ENCODE measurements around the gene S100A5. TPM values are rescaled to one million over a fixed set of nuclear protein-coding genes. Genes with fewer than 3 reads are reported as not detected.

S100A5 gene
- total RNA-seq, 1 donor from 2014 or later, result 0.39 TPM

DNA sequence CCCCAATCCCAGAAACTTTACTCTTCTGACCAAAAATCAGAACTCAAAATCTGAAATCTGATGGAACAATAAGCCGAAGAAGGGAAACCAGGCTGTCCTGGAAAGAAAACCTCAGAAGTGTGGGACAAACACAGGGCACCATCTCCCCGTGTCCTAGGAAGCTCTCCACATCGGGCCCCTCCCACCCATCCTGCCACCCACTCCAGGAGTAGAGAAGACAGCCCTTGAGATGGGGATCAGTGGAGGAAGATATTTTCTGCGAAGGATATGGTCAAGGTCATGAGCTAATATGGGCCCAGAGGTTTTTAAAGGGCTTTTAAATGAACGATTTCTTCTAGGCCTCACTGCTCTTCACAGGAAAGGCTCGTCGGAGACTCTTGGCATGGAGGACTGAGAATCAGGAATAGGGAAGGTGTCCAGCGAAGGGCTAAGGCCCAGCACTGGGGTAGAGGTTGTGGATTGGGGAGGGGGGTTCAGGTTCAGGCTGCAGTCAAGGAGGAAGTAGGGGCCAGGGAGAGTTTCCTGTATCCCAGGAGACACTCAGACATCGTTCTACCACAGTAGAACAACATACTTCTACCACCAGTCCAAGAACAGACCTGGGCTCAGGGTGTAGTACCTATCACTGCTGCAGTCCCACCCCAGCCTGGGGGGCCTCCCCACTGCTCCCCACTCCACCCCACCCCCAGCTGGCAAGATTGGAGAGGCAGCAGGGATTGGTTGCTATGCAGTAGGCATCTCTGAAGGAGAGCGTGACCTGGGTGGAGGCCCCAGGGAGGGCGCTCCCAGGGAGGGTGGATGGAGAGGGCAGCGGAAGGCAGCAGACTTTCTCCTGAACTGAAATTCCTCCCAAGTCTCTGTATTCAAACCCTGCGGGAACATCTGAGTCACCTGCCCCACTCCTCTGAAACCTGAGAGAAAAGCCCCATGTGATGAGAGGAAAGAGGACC lies 1.2 kb upstream of the S100A5 start:
- Histone ChIP-seq H3K79me2 (ENCODE audit: insufficient read depth, low read length) (no peaks in the 10 kb centered on the region), H2AFZ (ENCODE audit: low read depth, low read length) (no peak overlapping the region), H3K4me2 (ENCODE audit: low read length) (no peak overlapping the region), H3K27me3 (ENCODE audit: insufficient read depth, low read length) (no peaks in the 10 kb centered on the region), H3K9ac (ENCODE audit: low read length) (no peak overlapping the region), H3K36me3 (ENCODE audit: insufficient read depth, low read length) (no peaks in the 10 kb centered on the region), H3K9me3 (ENCODE audit: insufficient read depth, low read depth, low read length) (no peaks in the 10 kb centered on the region), H4K20me1 (ENCODE audit: insufficient read depth, low read length) (no peaks in the 10 kb centered on the region), H3K4me3 (ENCODE audit: insufficient read depth, low read depth, low read length) (no peak overlapping the region), H3K27ac (ENCODE audit: low read depth, low read length) (no peak overlapping the region), H3K4me1 (ENCODE audit: insufficient read depth, low read length) (peaks cover 33% of the 10 kb centered on the region)
- H3K4me1 Mint-ChIP-seq (ENCODE audit: low read depth, unreplicated experiment), result peaks cover 67% of the 10 kb centered on the region
- no peak for TF ChIP-seq EZH2 (IDR thresholded peaks at IDR 0.05; ENCODE audit: insufficient read depth, low read length)
- TF ChIP-seq, protein P1, sequence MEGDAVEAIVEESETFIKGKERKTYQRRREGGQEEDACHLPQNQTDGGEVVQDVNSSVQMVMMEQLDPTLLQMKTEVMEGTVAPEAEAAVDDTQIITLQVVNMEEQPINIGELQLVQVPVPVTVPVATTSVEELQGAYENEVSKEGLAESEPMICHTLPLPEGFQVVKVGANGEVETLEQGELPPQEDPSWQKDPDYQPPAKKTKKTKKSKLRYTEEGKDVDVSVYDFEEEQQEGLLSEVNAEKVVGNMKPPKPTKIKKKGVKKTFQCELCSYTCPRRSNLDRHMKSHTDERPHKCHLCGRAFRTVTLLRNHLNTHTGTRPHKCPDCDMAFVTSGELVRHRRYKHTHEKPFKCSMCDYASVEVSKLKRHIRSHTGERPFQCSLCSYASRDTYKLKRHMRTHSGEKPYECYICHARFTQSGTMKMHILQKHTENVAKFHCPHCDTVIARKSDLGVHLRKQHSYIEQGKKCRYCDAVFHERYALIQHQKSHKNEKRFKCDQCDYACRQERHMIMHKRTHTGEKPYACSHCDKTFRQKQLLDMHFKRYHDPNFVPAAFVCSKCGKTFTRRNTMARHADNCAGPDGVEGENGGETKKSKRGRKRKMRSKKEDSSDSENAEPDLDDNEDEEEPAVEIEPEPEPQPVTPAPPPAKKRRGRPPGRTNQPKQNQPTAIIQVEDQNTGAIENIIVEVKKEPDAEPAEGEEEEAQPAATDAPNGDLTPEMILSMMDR (IDR thresholded peaks at IDR 0.05; ENCODE audit: insufficient read depth, low read depth, low read length), result no peak
- H3K36me3 Mint-ChIP-seq (ENCODE audit: low read depth, unreplicated experiment), result peaks cover 2% of the 10 kb centered on the region
- H3K9me3 Mint-ChIP-seq (ENCODE audit: unreplicated experiment), result no peaks in the 10 kb centered on the region
- no peak for DNase-seq (ENCODE audit: low read depth)
- H3K4me3 Mint-ChIP-seq (ENCODE audit: unreplicated experiment), result no peak overlapping the region
- no peaks in the 10 kb centered on the region for H3K27me3 Mint-ChIP-seq (ENCODE audit: low read depth, unreplicated experiment)
- peak overlapping the region; percentile 72 for H3K27ac Mint-ChIP-seq (ENCODE audit: unreplicated experiment)
- no peak for FAIRE-seq

DNA sequence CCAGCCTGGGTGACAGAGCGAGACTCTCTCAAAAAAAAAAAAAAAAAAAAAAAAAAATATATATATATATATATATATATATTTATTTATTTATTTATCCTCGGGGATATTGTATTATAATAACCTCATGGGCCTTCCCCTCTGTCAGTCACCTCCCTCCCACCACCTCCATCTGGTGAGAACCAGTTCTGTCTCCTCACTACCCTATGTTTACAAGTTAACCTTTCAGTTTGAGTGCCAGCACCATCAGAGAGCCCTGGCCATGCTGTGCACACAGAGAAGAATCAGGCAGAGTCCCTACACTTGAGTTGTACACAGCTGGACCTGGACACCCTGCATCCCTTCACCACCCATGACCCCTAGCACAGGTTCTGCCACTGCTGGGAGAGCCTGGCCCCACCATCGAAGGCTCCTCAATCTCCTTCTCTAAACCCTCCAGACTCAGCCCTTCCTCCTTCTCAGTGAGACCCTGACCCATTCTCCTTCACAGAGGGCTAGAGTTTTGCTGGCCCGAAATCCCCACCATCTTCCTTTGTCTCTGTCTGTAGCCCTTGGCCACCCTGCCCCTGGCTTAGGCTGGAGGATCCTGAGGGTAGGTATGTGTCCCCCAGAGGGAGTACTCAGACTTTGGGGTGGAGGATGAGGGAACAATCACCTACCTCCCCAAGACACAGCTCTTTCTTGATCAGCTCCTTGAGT lies 1.2 kb downstream of the S100A5 start:
- peaks cover 50% of the 10 kb centered on the region for H3K4me1 Mint-ChIP-seq (ENCODE audit: low read depth, unreplicated experiment)
- H2AFZ ChIP-seq (ENCODE audit: low read depth, low read length), result no peak overlapping the region
- no peak overlapping the region for H3K4me3 Mint-ChIP-seq (ENCODE audit: unreplicated experiment)

More for the DNA sequence above, 1.2 kb downstream of the S100A5 start:
- Mint-ChIP-seq H3K27ac (ENCODE audit: unreplicated experiment) (peak overlapping the region; percentile 58), H3K27me3 (ENCODE audit: low read depth, unreplicated experiment) (no peaks in the 10 kb centered on the region), H3K36me3 (ENCODE audit: low read depth, unreplicated experiment) (peaks cover 2% of the 10 kb centered on the region), H3K9me3 (ENCODE audit: unreplicated experiment) (no peaks in the 10 kb centered on the region)
- Histone ChIP-seq H3K9me3 (ENCODE audit: insufficient read depth, low read depth, low read length) (no peaks in the 10 kb centered on the region), H3K27ac (ENCODE audit: low read depth, low read length) (no peak overlapping the region), H3K4me1 (ENCODE audit: insufficient read depth, low read length) (peaks cover 39% of the 10 kb centered on the region), H4K20me1 (ENCODE audit: insufficient read depth, low read length) (no peaks in the 10 kb centered on the region), H3K4me2 (ENCODE audit: low read length) (no peak overlapping the region), H3K79me2 (ENCODE audit: insufficient read depth, low read length) (peaks cover 16% of the 10 kb centered on the region), H3K27me3 (ENCODE audit: insufficient read depth, low read length) (no peaks in the 10 kb centered on the region), H3K4me3 (ENCODE audit: insufficient read depth, low read depth, low read length) (no peak overlapping the region), H3K36me3 (ENCODE audit: insufficient read depth, low read length) (no peaks in the 10 kb centered on the region), H3K9ac (ENCODE audit: low read length) (no peak overlapping the region)
- DNase-seq (ENCODE audit: low read depth) (no peak), FAIRE-seq (no peak)
- TF ChIP-seq, protein P1 (IDR thresholded peaks at IDR 0.05; ENCODE audit: insufficient read depth, low read depth, low read length), result no peak
- TF ChIP-seq EZH2 (IDR thresholded peaks at IDR 0.05; ENCODE audit: insufficient read depth, low read length), result no peak
